ENCODE results near the gene EHHADH.

EHHADH gene

DNA sequence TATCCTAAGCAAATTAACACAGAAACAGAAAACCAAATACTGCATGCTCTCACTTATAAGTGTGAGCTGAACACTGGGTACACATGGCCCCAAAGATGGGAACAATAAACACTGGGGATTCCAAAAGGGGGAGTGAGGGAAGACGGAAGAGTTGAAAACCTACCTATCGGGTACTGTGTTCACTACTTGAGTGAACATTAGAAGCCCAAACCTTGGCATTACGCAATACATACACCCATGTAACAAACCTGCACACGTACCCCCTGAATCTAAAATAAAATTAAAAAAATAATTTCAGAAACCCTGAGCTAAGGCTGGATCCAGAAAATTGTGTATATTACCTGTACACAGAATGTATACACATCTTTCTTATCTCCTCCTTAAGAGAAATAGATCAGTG, 58.2 kb downstream of the EHHADH start:
- DNase-seq (ENCODE audit: low spot score), result no peak

DNA sequence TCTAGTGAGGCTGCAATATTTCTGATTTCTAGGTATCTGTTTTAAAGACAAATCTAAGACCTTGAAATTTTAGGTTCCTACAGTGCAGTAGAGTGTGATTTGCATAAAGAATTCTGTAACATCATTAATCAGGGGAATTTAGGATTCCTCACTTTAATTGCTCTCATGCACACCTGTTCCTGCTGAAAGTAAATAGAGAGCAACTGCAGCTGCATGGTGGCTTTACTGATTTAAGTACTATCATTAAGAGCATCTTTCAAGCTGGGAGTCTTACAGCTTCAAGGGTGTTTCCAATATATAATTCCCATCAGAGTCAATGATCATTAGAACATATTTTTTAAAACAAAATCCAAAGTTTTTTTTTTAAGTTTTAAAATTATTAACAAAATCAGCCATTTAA, 65.0 kb downstream of the EHHADH start:
- DNase-seq (ENCODE audit: low spot score), result no peak

DNA sequence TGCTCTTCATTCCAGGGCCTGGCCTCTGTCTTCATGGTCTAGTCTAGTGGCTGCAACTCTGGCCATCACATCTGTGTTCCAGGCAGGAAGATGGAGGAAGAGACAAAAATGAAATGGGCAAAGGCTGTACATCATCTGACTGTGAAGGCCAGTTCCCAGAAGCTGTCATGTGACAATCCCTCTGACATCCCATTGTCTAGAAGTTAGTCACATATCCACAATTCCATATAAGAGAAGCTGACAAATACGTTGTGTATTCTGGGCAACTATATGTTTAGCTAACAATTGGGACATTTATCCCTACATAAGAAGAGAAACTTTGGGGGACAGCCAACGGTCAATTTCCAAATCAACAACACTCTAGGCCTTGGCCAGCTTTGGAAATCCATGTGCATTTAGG, 66.5 kb downstream of the EHHADH start:
- DNase-seq (ENCODE audit: low spot score), result no peak

DNA sequence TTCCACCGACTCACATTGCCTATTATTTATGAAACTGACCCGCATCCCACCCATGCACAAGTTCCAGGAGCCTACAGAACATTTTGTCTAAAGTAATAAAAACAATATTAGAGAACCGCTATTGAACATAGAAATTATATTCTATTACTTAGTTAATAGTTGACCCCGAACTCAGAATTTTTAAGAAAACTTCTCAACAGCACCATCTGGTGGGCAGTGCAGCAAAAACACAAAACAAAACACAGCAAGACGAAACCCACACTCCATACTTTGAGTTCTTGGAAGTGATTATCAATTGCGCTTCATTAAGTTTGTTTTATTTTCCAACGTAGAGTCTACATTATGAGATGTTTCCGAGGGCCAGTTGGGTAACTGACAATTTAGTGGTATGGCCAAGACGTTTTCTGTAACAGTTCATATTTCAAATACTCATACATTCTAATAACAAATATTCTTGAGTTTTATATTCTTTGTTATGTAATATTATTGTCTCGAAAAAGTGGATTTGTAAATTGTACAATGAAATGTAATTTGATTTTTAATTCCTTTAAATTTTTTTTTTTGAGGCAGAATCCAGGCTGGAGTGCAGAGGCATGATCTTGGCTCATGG, 77.0 kb downstream of the EHHADH start:
- DNase-seq (ENCODE audit: low spot score), result peak; percentile 54

DNA sequence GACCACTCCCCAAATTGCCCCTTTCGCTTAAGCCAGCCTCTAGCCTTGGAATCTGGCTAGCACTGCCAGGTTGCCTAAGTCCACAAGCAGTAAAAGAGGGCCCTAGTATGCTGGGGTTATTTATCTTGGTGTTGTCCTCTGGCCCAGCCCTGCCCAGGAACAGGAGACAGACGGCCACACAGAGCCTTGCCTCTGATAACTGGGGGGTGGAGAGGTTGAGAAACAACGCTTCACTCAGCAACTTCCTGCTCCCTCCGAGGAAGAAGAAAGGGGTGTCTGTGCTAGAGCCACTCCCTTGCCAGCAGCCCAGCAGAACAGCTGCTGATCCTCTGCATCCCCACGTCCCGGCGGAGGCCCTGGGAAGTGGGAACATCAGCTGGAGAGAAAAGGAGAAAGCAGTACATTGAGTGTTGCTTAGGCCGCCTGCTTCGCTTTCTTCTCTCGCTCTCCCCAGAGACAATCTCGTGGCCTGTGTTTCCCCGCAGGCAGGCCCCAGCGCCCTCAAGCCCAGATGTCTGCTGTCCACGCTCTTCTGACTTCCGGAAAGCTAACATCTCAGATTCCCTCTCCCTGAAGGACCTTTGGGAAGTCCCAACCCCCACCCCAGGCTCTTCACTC, 78.4 kb downstream of the EHHADH start:
- peak; percentile 13 for DNase-seq (ENCODE audit: low spot score)

DNA sequence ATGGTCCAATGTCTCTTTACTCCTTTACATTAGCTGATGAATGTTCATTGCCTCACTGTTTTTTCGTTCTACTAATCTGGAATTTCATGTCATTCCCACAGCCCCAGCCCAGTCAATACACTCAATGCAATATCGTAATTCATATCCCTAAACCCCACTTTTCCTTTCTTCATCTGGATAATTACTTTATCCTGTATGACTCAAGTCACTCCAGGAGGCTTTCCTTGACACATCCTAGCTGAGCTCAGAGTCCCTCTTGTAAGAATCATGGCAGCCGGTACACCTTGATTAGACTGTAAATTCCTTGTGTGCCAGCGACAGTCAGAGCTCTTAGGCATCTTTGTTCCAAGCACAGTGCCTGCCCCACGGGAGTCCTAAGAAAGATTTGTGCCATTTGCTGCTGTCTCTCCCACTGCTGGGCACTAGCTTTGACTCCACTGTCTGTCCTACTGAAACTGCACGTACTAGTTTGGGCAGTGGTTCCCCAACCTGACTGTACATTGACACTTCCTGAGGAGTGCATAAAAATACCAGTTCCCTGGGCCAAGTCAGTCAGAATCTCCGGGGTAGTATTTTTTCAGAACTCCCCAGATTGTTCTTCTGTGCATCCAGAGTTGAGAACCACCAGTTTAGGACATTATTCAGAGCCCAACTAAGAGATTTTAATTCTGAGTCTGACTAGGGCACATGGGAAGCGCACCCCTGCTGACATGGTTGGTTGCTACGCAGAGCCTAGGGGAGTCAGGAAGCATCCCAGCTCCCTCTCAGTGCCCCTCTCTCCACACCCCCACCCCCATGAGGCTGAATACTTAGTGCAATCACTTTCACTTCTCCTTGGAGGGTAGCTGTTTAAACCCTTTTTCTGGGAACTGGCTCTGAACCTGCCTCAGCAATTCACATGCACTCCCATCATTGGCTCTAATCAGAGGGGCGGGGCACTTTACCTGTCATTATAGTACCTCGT, 81.5 kb downstream of the EHHADH start:
- DNase-seq (ENCODE audit: low spot score), result no peak

DNA sequence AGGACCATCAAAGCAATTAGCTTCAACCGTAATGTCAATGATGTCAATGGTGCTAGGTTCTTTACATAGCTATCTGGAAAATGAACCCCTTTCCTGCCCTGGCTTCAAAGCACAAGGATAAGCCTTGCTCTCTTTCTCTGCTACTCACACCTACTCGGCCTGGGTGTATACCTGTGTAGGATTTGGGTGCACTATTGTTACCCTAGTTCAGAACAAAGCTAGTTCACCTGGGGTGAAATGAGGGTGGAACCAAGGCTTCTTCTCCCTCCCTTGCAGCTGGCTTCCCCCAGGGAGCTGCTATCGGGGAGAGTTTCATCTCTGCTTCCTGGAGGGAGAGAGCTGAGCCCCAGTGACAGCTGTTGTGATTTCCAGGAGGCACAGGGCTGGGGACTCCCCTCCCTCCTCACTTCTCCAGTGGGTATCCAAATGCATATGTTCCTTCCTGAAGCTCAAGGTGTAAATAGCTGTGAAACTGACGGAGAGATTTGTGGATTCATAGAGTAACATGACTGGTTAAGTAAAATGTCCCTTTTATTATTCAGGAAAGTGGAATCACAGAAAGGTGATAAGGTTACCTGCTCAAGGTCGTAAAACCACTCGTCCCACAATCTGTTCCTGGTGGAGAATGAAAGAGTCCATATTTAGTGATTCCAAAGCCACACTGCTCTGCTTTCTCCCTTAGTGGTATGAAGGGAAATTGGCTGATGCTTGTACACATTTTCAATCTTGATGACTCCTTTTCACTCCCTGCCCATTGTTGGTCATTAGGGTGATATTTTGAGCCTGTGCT, 89.2 kb downstream of the EHHADH start:
- DNase-seq (ENCODE audit: low spot score), result no peak

DNA sequence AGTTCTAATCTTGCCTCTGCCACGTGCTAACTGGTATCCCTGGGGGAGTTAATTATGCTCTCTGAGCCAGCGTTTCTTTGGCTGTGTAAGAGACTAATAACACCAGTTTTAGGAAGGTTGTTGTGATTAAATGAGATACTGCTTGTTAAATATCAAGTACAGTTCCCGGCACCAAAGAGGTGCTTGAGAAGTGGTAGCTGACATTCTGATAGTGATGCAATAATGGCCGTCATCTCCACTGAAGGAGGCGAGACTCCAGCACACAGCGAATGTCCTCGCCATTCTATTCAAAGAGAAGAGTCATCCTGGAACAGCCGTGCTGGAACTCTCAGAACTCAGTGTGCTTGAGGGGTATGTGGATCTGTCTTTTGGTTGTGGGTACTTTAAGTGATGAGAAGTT, 91.2 kb downstream of the EHHADH start:
- DNase-seq (ENCODE audit: low spot score), result no peak

DNA sequence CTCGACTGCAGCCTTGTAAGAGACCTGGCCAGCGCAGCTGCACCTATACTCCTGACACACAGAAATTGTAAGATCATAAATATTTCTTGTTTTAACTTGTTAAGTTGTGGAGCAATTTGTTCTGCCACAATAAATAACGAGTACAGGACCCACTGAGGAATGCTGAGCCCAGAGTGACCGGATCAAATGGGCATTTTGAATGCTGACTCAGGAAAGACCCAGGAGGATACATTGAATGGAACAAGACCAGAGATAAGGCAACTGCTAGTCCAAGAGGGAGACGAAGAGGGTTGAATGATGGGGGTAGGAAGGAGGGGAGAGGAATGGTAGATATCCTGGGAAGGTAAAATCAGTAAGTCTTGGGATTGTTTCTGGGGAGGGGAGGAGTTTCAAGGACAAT, 92.1 kb downstream of the EHHADH start:
- no peak for DNase-seq (ENCODE audit: low spot score)

DNA sequence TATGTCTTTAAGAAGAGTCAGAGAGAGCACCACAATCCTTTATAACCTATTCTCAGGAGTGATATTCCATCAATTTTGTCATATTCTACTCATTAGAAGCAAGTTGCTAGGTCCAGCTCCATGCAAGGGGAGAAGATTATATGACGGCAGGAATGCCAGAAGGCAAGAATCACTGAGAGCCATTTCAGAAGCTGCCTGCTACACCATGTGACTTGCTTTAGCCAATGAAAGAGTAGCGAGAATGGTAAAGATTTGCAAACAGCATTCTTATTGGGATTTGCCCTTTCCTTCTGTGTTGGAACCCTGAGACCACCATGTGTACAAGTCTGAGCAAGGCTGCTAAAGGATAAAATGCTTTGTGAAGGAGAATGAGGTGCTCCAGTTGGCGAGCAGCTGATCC, 96.5 kb downstream of the EHHADH start:
- DNase-seq (ENCODE audit: low spot score), result no peak

DNA sequence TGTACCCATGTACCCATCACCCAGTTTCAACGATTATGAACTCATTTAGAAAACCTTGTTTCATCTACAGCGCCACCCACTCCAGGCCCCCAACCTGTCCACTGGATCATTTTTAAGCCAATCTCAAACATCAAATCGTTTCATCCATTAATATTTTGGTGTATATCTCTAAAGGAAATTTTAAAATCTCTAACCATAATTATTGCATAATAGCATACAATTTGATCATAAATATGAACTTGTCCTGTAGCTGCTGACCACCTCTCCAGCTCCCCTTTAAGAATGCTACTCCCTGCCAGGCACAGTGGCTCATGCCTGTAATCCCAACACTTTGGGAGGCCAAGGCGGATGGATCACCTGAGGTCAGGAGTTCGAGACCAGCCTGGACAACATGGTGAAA, 98.2 kb downstream of the EHHADH start:
- DNase-seq (ENCODE audit: low spot score), result no peak

DNA sequence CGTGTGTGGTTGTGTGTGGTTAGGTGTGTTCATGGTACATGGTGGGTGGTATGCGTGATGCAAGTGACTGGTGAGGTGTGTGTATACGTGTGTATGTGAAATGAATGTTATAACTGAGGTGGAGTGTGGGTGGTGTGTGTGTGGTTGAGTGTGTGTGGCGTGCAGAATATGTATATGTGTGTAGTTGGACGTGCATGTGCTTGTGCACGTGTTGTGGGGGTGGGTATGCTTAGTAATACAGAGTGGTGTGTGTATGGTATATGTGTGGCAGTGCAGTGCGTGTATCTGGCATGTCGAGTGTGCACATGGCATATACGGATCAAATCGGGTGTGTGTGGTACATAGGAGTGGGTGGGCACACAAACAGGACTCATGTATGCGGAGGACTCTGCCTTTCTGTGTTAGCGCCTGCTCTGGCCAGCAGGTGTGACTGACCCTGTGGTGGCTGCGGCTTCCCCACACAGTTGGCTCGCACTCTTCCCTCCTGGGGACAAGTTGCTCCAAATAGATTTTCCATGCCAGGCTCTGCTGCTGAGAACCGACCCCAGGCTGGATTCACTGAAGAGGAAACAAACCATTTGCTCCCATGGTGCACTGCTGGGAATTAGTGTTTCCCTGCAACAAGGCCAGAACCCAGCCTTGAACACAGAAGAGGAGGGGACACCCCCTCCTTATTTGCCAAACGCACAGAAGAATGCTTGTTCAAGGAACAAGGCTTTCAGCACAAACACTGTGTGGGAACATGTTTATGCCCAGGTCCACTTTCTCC, 99.8 kb downstream of the EHHADH start:
- no peak for DNase-seq (ENCODE audit: low spot score)

DNA sequence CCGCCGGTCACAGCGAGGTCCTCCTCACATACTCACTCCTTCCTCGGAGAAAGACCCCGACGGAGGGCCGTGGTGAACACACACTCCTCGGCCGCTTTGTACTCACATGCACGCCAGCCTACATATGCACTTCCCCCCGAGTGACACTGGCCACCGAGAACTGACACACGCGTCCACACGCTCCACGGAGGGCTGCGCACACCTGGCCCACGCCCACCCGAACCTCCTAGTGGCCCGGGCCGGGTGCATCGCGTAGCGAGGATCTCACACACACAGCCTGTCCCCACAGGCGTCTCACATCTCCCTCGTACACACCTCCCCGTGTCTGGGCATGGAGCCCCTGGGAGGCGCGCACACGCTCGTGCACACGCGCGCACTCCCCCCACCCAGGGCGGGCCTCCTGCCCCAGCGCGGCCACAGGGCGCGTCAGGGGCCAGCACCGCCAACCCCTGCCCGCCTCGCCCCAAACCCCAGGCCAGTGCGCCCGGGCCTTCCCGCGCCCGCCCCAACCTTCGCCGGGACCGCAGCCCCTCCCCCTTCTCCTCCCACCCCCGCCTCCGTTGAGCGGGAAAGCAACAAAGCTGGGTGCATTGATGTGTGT, 100.6 kb downstream of the EHHADH start:
- peak; percentile 29 for DNase-seq (ENCODE audit: low spot score)

DNA sequence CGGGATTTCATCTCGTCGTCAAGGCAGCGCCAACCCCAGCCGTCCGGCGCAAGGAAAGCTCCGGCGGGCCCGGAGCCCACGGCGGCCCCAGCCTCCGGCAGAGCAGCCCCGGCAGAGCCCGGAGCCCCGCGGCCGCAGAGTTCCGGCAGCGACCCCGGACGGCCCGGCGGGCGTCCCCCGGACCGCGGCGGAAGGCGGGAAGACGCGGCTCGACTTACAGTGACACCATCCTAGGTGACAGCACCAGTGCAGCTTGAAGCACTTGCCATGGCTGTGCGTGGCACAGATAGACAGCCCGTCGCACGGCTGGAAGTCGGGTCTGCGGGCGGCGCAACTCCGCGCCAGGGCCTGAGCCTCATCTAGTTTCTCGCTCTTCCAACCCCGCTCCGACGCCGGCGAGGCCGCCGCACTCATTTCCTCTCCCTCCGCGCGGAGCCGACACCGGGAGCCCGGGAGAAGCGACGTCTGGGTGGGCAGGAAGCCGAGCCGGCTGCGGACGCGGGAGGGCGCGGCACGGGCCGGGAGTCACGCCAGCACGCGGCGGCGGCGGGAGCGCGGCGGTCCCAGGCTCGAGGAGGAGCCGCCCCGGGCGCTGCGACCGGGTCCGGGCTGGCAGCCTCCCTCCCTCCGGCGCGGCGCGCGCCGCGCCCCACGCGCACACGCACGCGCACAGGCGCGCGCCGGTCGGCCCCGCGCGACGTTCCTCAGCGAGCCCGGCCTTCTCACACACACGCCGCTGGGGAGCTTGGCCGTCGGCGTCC, 101.3 kb downstream of the EHHADH start, which contains the start of gene C3orf70:
TSS of gene C3orf70 (minus strand) at position 651 of the 761 bp plus-strand sequence. CDS start at position 414, 237 bp downstream.
- peak; percentile 82 for DNase-seq (ENCODE audit: low spot score)

DNA sequence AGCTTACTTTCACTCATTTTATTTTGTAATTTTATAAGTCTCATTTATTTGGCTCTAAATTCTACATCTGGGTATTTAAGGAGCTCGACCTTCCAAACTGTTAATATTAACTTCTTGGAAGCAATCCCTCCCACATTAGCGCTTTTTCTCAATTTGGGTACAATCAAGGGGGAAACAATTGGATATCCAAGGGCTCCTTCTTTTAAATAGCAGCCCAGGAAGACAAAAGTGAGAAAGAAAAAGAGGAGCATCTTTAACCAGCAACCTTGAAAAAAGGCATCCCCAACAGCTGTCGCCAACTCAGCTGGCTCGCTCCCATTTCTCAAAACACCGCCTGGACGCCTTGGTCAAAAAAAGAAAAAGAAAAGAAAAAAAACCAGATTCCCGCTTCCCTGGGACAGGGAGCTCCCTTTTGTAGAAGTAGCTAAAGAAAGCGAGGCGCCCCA, 101.9 kb downstream of the EHHADH start:
- DNase-seq (ENCODE audit: low spot score), result no peak

DNA sequence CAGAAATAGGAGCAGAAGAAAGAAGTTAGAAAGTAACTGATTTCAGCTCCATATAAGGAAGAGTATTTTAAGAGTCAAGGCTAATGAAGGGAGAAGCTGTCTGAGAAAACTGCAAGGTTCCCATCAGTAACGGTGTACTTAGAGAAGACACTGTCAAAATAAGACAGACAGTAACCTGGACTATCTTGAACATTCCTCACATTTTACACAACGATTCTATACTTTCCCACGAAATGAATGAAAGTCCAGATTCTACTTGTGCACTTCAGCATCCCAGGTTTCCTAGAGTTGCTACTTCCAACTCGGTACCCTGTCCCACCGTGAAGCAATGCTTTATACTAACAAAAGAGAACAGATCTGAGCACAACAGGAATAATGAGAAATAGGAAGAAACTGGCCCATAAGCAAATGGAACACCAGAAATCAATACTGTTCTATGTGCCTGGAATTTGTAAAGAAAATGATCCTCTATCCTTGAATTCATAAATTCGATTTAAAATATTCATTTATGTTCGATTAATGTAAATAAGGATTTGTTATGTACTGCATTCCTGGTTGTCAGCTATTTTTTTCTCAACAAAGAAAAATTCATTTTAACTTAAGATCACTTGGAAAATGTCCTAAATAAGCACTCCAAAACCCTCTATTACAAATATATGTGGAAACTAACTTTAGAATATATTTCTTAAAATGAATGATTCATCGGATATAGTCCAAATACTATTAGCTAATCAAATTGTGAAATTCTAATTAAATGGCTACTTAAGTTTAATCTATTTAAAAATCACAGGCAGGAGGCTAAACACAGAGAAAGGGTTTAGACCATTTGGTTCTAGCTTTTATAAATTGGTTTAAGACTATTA, 102.5 kb downstream of the EHHADH start:
- DNase-seq (ENCODE audit: low spot score), result no peak

DNA sequence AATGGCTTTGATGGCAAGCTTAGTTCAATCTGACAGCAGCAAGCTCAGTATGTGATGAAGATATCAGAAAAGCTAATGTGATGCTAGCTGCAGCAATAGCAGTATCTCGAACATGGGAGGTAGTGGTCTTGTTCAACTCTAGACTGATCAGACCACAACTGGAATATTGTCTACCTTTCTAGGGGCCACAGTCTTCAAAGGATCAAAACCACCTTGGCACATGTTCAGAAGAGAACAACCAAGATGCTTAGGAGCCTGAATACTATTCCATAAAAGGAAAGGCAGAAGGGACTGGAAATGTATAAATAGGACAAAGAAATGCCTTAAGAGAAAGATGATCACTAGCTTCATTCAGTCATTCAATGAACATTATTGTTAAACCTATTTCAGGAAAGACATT, 103.3 kb downstream of the EHHADH start:
- DNase-seq (ENCODE audit: low spot score), result no peak

DNA sequence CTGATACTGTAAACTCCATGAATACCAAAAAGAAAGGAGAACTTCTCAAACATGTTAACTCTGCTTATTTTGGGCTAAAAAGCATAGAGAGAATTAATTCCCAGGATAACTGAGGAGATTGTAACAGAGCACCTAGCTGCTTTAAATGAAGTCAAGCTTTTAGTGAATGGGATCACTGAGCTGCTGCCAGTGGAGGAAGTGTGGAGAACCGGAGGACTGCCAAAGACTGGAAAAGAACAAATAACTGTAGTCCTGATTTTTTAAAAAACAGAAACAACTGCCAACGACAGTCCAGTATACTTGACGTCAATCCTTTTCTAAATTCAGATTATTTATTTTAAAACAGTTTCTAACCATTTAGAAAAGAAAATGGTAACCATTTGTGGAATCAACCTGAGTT, 104.3 kb downstream of the EHHADH start:
- DNase-seq (ENCODE audit: low spot score), result no peak

DNA sequence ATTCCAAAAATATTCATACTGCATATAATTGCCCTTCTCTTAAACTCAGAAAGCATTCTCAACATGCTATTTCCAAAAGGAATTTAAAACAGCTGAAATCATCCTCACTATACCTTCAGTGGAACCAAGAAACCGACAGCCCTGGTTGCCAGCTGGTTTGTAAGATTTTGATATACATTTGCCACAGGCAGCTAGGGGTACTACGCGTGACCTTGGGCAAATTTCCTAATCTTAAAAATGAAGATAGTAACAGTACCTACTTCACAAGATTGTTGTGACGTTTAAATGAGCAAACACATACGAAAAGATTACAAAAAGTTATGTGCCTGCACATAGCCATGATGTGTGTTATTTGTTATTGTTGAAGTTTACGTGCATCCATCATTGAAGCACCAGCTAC, 108.3 kb downstream of the EHHADH start:
- DNase-seq (ENCODE audit: low spot score), result no peak
